SU-DHL-6 (cell line): Measurements from ENCODE around the gene JMJD4.

Experiments
- CTCF ChIP-seq: fragments of 200-600 bp; sonication (generic); IDR thresholded peaks from one replicate; pipeline ENCODE4 v1.5.1; 2017; ENCODE audit warnings: antibody characterized with exemption, mild to moderate bottlenecking, low read length, moderate library complexity; ENCODE audit not compliant: insufficient read depth, poor library complexity, severe bottlenecking
- EZH2phosphoT487 ChIP-seq: fragments of 200-600 bp; sonication (generic), shearing (Covaris generic); conservative IDR thresholded peaks from 2 replicates; pipeline ENCODE4 v1.6.1; 2018; ENCODE audit warnings: mild to moderate bottlenecking, antibody characterized with exemption, low read length, moderate library complexity, mixed read lengths

GRCh38 chr1:227747948-227748495 lies 12.9 kb upstream of the JMJD4 start:
- TF ChIP-seq CTCF, result no peak
- no peak for TF ChIP-seq EZH2phosphoT487
